Limb (tissue), 2 donors: ENCODE data around the gene ATP6V1B1.
"Not testable (repeated sequence)": the region's sequence is repeated elsewhere in the genome, so short reads cannot be mapped to it uniquely, and the experiment has no call there.

ENCODE experiments used
- DNase-seq, 2 donors: peaks; one replicate each; pipeline ENCODE4 v3.0.0-alpha.2; 2016; ENCODE audit errors: extremely low spot score in 2 of 2

ATP6V1B1 gene

DNA sequence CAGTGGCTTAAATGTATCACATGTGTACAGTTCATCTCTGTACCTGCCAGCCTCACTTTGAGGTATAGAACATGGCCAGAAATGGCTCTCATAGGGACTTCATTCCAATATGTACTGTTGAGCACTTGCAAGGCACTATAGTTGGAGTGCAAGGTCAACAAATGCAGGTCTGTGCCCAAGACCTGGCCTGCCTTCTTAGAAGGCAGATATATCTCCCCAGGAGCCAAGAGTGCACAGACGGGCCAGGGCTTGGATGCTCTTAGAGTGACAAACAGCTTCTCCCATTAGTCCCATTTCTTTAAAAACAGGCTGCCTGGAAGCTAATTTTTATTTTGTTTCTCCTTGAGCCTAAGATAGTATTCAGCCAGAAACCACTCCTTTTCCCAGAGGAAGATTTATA, 51.7 kb downstream of the ATP6V1B1 start:
- DNase-seq = peak in 1 of 2 donors; percentile 2

DNA sequence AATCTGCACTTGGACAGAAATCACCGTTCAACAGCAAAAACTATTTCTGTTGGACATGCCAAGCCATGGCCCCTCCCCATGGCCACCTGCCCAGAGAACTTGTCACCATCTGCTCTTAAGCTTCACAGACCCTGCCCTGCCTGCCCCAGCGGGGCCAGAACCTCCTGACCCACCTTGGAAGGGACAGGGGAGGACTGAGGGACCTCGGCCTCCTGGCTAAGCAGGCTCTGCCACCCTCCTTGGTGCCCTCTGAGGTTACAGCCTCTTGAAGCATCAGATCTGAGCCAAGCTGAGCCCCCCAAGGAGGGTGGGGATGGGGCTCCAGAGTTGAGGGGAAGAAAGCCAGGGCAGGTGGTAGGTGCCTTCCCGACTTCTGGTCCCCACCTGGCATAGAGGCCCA, 52.5 kb downstream of the ATP6V1B1 start:
- no peak for DNase-seq

DNA sequence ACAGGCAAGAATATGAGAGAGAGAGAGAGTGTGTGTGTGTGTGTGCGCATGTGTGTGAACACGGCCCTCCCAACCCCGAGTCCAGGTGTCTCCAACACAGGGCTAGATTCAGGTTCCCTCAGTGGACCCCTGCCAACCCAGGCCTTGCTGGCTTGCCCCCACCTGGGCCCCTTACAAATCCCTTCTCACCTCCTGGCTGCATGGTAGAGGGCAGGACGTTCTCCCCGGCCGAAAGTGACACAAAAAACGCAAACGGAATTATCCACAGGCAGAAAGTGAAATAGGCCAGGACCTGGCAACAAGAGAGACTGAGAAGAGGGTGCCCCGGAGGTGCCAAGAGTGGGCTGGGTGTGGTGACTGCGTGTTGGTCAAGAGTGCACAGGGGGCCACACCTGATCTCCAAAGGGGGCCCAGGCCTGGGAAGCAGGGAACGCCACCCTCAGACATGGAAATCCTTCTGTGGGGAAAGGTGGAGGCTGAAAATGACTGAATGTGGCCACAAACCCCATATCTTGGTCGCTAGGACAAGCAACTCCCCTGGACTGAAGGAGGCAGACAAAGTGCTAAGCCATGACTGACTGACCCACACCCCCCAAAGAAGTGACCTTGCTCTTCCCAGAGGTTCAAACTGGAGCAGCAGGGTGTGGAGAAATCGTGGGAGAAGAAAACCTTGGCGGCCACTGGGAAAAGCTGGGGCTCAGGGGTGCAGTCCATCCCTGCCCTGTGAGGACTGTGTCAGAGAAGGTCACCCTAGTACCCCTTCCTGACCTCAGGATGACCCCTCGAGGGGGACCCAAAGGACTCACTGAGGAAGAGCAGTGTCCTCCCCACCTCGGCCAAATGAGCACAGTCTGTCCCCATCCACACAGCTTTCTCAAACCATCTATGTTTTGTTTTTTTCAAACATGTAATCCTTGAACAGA, 53.3 kb downstream of the ATP6V1B1 start:
- DNase-seq = no peak

DNA sequence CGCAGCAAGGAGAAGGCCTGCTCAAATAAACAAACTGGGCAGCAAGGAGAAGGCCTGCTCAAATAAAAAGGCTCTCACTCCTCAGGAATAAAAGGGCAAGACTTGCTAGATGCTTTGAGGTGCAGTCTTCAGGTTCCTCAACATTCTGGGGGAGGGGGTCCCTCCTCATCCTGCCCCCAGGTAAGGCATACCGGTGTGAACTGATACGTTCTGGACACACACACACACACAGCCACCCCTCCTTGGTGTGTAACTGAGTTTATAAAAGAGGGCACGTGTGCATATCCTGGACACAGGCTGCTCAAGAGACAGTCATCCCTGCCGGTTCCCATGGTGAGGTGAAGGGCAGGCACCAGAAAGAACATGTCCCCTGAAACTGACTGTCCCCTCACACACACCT, 54.5 kb downstream of the ATP6V1B1 start:
- DNase-seq = no peak

DNA sequence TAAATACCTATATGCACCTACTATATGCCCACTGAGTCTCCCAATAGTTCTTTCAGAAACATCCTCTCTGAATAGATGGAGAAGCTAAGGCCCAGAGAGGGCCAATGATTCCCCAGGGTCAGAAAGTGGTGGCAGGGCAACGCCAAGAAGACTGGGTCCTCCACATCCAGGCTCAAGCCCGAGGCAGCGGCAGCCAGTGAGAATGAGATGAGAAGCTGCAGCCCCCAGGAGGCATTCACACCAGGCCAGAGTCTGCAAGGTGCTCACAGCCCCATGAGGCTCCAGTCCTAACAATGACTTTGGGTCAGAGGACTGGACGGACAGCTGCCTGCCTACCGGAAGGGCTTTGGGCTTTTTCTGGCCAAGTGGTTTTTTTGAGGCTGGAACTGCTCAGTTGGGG, 55.4 kb downstream of the ATP6V1B1 start:
- no peak for DNase-seq

DNA sequence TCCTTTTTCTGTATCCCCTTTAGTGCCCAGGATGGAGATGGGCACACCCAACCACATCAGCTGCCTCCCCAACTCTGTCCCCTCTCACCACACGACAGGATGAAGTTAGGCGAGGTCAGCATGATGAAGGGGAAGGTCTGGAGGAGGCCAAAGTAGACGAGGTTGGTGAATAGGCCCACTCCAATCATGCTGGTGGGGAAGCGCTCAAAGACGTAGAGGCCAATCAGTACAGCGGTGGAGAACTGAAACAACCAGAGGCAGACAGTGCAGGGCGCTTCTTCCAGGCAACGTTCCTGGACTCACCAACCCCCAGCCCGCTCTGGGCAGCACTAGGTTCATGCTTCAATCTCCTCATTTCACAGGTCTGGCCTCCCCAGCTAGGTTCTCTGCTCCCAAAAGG, 56.0 kb downstream of the ATP6V1B1 start:
- no peak for DNase-seq

DNA sequence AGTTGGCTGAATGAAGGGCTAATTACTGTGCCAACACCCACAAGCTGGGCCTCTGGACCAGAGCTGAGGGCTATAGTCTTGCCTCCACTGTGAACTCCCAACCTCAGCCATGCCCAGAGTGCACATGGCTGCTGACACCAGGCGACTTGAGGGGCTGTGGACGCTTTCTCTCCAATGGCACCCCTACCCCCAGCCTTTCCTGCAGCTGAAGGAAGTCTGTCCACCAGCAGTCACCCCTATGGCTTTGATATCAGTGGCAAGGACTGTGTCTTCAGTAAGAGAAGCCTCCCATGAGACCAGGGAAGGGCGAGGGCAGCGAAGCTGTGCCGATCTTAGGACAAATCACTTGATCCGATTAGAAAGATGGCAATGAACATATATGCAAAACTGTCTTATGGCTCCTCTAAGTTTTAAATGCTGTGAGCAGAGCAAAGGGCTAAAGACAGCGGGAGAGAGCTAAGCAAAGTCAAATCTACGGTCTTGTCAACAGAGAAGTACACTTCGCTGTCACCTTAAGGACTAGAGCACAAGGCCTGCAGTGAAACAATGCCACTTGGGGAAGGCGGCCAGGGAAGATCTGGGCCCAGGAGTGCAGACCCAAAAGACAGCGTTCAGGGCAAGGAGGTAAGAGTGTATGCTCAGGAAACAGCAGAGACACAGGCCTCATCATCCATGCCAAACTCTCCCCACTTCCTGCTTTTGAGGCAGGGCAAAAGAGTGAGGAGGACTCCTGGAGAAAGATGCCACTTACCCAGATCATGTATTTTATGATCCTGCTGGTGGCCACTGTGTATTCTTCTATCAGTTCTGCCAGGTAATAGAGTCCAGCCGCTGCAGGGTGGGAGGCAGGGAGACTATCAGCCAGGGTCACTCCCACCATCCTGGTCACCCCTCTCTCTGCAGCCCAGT, 57.5 kb downstream of the ATP6V1B1 start:
- no peak for DNase-seq

DNA sequence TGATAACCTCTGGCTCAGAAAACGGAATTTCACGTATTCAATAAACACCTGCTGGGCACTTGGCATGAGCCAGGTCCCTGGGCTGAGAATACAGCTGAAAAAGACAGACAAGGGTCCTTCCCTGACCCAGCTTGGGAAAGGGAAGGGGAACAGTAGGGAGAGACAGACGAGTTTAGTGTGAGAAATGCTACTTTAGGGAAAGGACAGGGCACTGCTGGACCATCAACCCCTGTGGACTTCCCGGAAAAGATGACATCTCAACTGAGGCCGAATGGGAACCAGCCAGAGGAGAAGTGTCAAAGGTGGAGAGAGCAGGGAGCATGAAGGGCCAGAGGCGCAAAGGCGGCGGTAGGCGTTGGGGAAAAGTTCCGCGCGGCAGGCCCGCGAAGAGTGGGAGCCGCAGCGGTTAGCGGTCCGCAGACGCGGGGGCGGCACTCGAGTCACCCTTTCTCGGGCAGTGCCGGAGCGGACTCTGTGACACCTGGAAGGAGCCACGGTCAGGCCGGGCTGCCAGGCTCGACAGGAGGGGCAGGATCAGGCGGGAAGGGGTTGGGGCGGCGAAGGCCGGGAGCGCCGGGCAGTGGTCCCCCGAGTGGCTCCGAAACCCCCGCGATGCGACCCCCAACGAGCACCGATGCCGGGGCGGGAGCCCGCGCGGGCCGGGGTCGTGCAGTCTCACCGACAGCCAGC, 58.5 kb downstream of the ATP6V1B1 start:
- no peak for DNase-seq

DNA sequence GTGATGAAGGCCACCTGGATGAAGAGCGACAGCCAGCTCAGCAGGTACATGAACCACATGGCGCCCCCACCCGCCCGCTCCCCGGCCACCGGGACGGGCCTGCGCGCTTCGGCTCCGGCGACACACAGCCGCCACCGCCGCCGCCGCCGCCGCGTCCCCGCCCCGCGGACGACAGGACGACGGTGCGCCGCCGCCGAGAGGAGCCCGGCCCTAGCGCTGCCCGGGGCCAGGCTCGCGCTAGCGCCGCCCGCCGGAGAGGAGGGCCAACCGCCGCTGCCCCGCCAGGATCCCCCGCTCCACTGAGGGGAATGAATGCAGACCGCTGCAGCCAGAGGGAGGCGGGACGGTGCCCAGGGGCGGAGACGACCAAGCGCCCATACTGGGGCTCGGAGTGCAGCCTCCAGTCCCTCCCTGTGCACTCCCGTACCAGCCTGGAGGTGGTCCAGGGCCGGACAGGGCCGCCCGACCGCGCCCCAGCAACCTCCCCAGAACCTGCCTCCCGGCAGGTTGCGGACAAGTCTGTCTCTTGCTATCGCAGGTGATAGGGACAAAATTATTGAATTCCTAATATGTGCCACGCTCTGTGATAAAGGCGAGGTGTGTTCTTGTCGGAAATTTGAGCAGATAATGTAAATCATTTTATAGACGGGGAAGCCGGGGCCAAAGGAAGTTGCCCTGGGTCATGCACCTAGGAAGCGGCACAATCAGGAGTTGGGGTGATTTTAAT, 59.2 kb downstream of the ATP6V1B1 start, which contains the start of gene TEX261:
TEX261 (minus strand) TSS at position 175 of the 727 bp plus-strand sequence; CDS start at position 59, 116 bp downstream.
- DNase-seq = peak; percentile 83 to 93

DNA sequence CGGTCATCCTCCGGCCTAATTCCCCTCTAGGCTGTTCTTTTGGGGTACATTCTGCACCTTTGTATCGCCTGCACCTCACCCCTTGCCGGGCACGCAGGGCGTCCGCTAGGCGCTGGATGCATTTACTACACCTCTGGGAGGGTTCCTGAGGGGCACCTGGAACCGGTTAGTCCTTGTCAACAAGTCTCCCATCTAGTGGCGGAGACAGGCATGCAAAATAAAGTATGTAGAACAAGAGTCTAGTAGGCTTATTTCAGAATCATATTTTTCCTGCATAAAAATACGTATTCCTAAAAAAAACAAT, 59.7 kb downstream of the ATP6V1B1 start:
- peak in 1 of 2 donors; percentile 24 for DNase-seq

DNA sequence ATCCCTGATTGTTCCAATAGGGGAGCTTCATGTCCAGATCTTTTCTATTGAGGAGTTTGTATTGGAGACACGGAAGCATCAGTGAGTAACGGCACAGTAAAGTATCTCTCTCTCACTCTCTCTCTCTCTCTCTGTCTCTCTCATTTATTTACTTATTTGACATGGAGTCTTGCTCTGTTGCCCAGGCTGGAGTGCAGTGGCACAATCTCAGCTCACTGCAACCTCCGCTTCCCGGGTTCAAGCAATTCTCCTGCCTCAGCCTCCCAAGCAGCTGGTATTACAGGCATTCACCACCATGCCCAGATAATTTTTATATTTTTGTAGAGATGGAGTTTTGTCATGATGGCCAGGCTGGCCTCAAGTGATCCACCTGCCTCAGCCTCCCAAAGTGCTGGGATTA, 63.2 kb downstream of the ATP6V1B1 start:
- not testable (repeated sequence) for DNase-seq

DNA sequence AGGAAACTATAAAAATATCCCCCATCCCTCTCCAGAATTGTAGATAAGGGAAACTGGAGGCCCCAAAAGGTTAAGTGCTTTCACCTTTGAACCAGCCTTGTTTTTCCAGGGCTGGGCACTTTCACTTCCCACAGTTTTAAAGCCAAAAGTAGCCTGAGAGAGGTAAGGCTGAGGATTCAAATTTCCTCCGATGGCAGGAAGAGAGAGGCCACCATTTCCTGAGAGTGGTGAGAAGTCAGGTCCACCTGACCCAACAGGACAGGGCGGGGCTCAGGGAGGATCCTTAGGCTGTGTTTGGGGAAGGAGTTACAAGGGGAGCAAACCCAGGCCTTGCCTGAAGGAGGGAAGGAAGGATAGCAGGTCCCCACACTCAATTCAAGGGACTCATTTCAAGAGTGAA, 63.7 kb downstream of the ATP6V1B1 start:
- no peak for DNase-seq

DNA sequence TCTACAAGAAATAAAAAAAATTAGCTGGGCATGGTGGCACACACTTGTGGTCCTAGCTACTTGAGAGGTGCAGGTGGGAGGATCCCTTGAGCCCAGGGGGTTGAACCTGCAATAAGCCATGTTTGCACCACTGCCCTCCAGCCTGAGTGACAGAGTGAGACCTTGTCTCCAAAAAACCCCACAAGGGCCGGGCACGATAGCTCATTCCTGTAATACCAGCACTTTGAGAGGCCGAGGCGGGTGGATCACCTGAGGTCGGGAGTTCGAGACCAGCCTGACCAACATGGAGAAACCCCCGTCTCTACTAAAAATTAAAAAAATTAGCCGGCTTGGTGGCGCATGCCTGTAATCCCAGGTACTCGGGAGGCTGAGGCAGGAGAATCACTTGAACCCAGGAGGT, 64.2 kb downstream of the ATP6V1B1 start:
- DNase-seq = not testable (repeated sequence)

DNA sequence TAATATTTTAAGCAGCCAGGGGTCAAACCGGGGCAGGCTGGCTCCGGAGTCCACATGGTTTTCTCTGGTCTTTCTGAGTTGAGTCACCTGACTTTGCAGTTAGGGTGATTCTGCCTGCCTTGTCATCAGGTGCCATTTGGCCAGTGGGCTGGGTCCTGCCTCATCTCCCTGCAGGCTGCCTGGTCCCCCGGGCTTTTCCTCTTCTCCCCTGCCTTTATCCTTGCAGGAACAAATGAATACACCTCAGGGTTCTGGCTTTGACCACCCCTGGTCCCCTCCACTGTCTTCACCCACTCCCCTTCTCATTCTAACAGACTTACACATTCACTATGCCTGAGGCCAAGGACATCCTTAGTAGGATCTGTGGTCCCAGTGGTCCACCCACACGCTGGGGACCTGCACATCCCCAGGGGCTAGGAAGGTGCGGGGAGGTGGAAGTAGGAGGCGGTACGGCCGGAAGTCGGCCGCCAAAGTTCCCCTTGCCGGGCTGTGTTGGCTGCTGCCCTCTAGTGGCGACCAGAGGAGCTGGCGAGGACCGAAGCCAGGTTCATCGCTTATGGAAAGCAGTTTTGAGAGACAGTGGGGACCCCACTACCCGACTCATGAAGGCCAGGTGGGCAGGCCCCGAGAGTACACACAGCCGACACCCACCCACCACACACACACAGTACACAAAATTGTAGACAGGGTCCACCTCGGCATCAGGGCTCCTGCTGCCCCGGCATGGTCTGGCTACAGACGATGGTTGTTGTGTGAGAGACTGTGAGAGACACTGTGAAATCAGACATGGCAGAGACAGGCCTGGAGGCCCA, 65.3 kb downstream of the ATP6V1B1 start:
- DNase-seq = peak; percentile 46 to 74

DNA sequence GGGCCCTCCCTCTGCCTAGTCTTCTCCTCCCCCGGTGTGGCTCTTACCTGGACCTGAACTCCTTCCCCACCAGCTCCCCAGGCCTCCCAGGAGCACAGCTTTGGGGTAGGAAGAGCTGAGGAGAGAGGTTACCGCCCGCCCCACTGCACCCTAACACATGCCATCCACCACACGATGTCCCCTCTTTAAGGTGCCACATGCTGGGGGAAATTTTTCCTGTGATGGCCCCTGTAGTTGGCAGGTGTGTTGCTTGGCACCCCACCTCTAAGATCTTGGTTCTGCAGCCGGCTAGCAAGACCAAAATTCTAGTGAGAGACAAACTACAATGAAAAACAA, 65.9 kb downstream of the ATP6V1B1 start:
- no peak for DNase-seq

DNA sequence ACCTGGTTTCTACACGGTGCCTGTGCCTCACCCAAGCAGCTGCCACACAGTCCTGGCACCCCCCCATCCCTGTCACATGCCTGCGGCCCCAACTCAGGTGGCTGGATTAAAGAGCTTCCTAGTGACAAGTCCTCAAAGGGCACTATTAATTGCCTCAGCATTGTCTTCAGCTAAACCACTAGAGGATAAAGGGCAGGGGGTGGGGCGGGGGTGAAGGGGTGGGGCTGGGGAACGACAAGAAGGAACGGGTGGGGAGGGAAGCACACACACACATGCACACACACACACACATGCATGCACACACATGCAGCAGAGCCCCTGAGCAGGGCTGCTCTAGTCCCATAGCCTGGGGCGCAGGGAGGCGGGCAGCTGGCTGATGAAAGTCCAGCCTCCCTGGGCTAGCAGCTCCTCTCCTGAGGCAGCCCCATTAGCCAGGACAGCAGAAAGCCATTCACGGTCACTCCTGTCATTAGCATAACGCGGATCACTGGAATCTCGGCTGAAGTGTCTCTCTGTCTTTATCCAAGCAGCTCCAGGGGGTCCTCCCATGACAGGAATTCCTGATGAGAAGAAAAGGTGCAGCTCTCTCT, 66.4 kb downstream of the ATP6V1B1 start:
- DNase-seq = no peak

DNA sequence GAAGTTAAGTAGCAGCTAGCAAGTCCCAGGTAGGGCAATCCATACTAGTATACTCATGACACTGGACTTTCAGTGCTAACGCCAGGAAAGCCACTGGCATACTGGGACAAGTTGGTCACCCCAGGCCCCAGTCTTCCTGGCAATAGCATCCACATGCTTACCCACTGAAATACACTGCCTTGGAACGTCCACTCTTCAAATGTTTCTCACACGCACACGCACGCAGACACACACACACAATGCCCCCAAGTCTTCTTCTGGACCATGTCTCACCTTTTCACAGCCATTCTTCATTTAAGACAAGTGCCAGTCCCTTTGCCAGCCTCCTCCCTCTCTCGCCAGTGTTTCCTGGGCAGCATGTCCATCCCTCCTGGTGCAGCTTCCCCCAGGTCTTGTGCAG, 67.7 kb downstream of the ATP6V1B1 start:
- DNase-seq = no peak

DNA sequence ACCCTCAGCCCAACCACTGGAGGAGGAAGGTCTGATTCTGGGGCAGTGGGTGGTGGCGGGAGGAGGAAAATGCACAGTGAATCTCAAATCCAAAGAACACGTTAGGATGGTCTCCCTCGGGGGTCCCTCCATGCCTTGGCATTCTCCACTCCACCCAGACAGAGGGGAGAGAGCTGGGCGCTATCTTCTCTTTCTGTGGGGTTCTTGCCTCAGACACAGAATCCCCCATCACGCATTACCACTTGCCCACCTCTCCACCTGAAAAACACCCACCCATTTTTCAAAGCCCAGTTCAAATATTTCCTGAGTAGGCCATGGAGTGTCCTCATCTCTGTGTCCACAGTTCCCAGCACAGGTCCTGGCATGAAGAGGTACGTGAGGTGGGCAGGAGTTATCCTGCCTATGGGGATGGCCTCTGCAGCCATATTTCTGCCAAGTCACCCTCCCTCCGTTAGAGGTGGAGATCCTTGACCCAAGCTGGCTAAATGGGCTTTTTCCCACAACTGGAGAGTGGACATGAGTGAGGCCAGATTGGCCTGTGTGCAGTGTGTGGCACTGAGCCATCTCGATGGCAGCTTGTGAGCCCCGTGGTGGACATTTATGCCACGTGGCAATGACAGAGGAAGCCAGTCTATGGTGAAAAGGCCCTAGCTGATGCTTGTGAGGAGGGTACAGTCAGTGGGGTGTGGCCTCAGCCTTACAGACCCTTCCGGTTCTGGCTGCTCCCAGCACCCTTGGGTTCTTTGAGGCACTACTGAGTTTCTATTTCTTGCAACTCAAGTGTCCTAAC, 68.5 kb downstream of the ATP6V1B1 start:
- DNase-seq = no peak

DNA sequence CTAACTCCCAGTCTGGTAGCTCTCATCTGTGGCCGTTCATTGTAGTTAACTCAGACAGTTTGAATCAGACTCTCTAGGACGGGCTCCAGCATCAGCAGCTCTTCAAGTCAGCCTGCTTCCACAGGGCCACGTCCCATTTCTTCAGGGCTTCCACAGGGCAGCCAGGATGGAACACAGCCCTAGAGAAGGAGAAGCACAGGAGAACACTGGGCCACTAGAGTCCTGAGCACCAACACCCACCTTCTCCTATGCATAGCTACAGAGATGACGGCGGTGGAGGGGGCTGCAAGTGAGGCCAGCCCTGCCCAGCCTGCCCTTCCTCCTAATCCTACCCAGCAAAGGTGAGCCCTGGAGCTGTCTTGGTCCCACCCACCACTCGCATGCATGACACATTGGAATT, 69.2 kb downstream of the ATP6V1B1 start:
- DNase-seq = no peak
